GM19452 (cell line): ENCODE results near the gene RPL19.
"Not testable (repeated sequence)": the region's sequence is repeated elsewhere in the genome, so short reads cannot be mapped to it uniquely, and the experiment has no call there.

Source experiments
- ATAC-seq: cut with Tn5 transposase; IDR thresholded peaks from one replicate; pipeline ENCODE4 v1.9.1; 2021; ENCODE audit not compliant: unreplicated experiment

Gene RPL19

GRCh38 chr17:39200070-39200879, at the start of gene RPL19:
RPL19 (plus strand) TSS chr17:39200283; CDS start chr17:39200345, 62 bp downstream.
- ATAC-seq: peak; percentile 71

- ATAC-seq: no peak
Measured at GRCh38 chr17:39150795-39151149, 49.3 kb upstream of the RPL19 start.

- no peak for ATAC-seq
Measured at GRCh38 chr17:39151150-39151942, 48.7 kb upstream of the RPL19 start, which contains the start of gene PLXDC1. PLXDC1 (minus strand) TSS chr17:39151637; CDS start chr17:39151437, 200 bp downstream.

GRCh38 chr17:39151943-39152818, 47.9 kb upstream of the RPL19 start:
- no peak for ATAC-seq

GRCh38 chr17:39153599-39154051, 46.5 kb upstream of the RPL19 start:
- ATAC-seq: peak; percentile 50

- ATAC-seq: no peak
Measured at GRCh38 chr17:39155654-39156053, 44.4 kb upstream of the RPL19 start.

- no peak for ATAC-seq
Measured at GRCh38 chr17:39156491-39156890, 43.6 kb upstream of the RPL19 start.

- no peak for ATAC-seq
Measured at GRCh38 chr17:39158623-39159022, 41.5 kb upstream of the RPL19 start.

GRCh38 chr17:39161962-39162361, 38.1 kb upstream of the RPL19 start:
- no peak for ATAC-seq

- peak; percentile 86 for ATAC-seq
Measured at GRCh38 chr17:39164675-39165143, 35.4 kb upstream of the RPL19 start.

GRCh38 chr17:39165178-39165840, 34.8 kb upstream of the RPL19 start:
- ATAC-seq: no peak

- no peak for ATAC-seq
Measured at GRCh38 chr17:39165841-39166349, 34.2 kb upstream of the RPL19 start, which contains the start of gene ARL5C. ARL5C (minus strand) TSS chr17:39166161; CDS start chr17:39165760, 401 bp downstream.

GRCh38 chr17:39166437-39167335, 33.4 kb upstream of the RPL19 start:
- no peak for ATAC-seq

- ATAC-seq: no peak
Measured at GRCh38 chr17:39167476-39167875, 32.6 kb upstream of the RPL19 start.

- not testable (repeated sequence) for ATAC-seq
Measured at GRCh38 chr17:39168503-39168902, 31.6 kb upstream of the RPL19 start.

GRCh38 chr17:39169101-39169500, 31.0 kb upstream of the RPL19 start:
- ATAC-seq: no peak

GRCh38 chr17:39169518-39169917, 30.6 kb upstream of the RPL19 start:
- ATAC-seq: no peak

- no peak for ATAC-seq
Measured at GRCh38 chr17:39170109-39170508, 30.0 kb upstream of the RPL19 start.

GRCh38 chr17:39170558-39170957, 29.5 kb upstream of the RPL19 start:
- no peak for ATAC-seq
